ENCODE results near the gene PTGIR.

PTGIR gene

GRCh38 chr19:46634045-46634655 is 9.3 kb upstream of the PTGIR start:
- Histone ChIP-seq H3K79me2 (ENCODE audit: insufficient read depth, low read length) (no peaks in the 10 kb centered on the region), H3K9me2 (replicated peaks; ENCODE audit: low read depth, low read length) (no peaks in the 10 kb centered on the region), H3K4me3 (ENCODE audit: low read length, poor library complexity, severe bottlenecking) (no peak overlapping the region), H3K27me3 (ENCODE audit: insufficient read depth, low read length, poor library complexity, severe bottlenecking) (no peaks in the 10 kb centered on the region), H4K20me1 (ENCODE audit: insufficient read depth, low read length, poor library complexity, severe bottlenecking) (no peaks in the 10 kb centered on the region), H3K36me3 (ENCODE audit: insufficient read depth, low read length) (no peaks in the 10 kb centered on the region), H3K9me3 (ENCODE audit: insufficient read depth, low read depth, low read length) (no peaks in the 10 kb centered on the region), H3K4me2 (ENCODE audit: low read depth, low read length, poor library complexity, severe bottlenecking) (no peak overlapping the region), H2AFZ (ENCODE audit: low read length) (no peak overlapping the region), H3K4me1 (ENCODE audit: insufficient read depth, low read length, poor library complexity, severe bottlenecking) (peaks cover 4% of the 10 kb centered on the region), H3K9ac (ENCODE audit: low read depth, low read length, poor library complexity, severe bottlenecking) (no peak overlapping the region), H3F3A (ENCODE audit: low read depth) (no peaks in the 10 kb centered on the region)
- no peak for TF ChIP-seq EZH2phosphoT487 (IDR thresholded peaks at IDR 0.05; ENCODE audit: borderline replicate concordance)
- TF ChIP-seq CTCF (conservative IDR thresholded peaks at IDR 0.05; ENCODE audit: low read length), result no peak

GRCh38 chr19:46633130-46633529 is 8.2 kb upstream of the PTGIR start:
- Histone ChIP-seq H3K79me2 (ENCODE audit: insufficient read depth, low read length) (no peaks in the 10 kb centered on the region), H3K4me2 (ENCODE audit: low read depth, low read length, poor library complexity, severe bottlenecking) (no peak overlapping the region), H3K27me3 (ENCODE audit: insufficient read depth, low read length, poor library complexity, severe bottlenecking) (no peaks in the 10 kb centered on the region), H3F3A (ENCODE audit: low read depth) (no peaks in the 10 kb centered on the region), H3K9me3 (ENCODE audit: insufficient read depth, low read depth, low read length) (no peaks in the 10 kb centered on the region), H3K9ac (ENCODE audit: low read depth, low read length, poor library complexity, severe bottlenecking) (no peak overlapping the region), H4K20me1 (ENCODE audit: insufficient read depth, low read length, poor library complexity, severe bottlenecking) (no peaks in the 10 kb centered on the region), H3K4me3 (ENCODE audit: low read length, poor library complexity, severe bottlenecking) (no peak overlapping the region), H3K36me3 (ENCODE audit: insufficient read depth, low read length) (no peaks in the 10 kb centered on the region), H3K9me2 (replicated peaks; ENCODE audit: low read depth, low read length) (no peaks in the 10 kb centered on the region), H2AFZ (ENCODE audit: low read length) (no peak overlapping the region), H3K4me1 (ENCODE audit: insufficient read depth, low read length, poor library complexity, severe bottlenecking) (no peaks in the 10 kb centered on the region)
- TF ChIP-seq EZH2phosphoT487 (IDR thresholded peaks at IDR 0.05; ENCODE audit: borderline replicate concordance) (no peak), CTCF (conservative IDR thresholded peaks at IDR 0.05; ENCODE audit: low read length) (no peak)

GRCh38 chr19:46631481-46631880 is 6.6 kb upstream of the PTGIR start:
- Histone ChIP-seq H4K20me1 (ENCODE audit: insufficient read depth, low read length, poor library complexity, severe bottlenecking) (no peaks in the 10 kb centered on the region), H3K4me1 (ENCODE audit: insufficient read depth, low read length, poor library complexity, severe bottlenecking) (no peaks in the 10 kb centered on the region), H3K36me3 (ENCODE audit: insufficient read depth, low read length) (no peaks in the 10 kb centered on the region), H3K4me3 (ENCODE audit: low read length, poor library complexity, severe bottlenecking) (no peak overlapping the region), H3K9me3 (ENCODE audit: insufficient read depth, low read depth, low read length) (no peaks in the 10 kb centered on the region), H3K9me2 (replicated peaks; ENCODE audit: low read depth, low read length) (no peaks in the 10 kb centered on the region), H3K9ac (ENCODE audit: low read depth, low read length, poor library complexity, severe bottlenecking) (no peak overlapping the region), H3K79me2 (ENCODE audit: insufficient read depth, low read length) (no peaks in the 10 kb centered on the region), H3K4me2 (ENCODE audit: low read depth, low read length, poor library complexity, severe bottlenecking) (no peak overlapping the region), H3F3A (ENCODE audit: low read depth) (no peaks in the 10 kb centered on the region), H2AFZ (ENCODE audit: low read length) (no peak overlapping the region), H3K27me3 (ENCODE audit: insufficient read depth, low read length, poor library complexity, severe bottlenecking) (no peaks in the 10 kb centered on the region)
- no peak for TF ChIP-seq CTCF (conservative IDR thresholded peaks at IDR 0.05; ENCODE audit: low read length)
- no peak for TF ChIP-seq EZH2phosphoT487 (IDR thresholded peaks at IDR 0.05; ENCODE audit: borderline replicate concordance)
